CD4-positive, alpha-beta T cell treated with Interleukin-15 for 1 hour (primary cell): ENCODE results near the gene SEBOX.

Experiments used
- DNase-seq: peaks from one replicate; pipeline ENCODE4 v3.0.0-alpha.2; 2020

Gene SEBOX

DNA sequence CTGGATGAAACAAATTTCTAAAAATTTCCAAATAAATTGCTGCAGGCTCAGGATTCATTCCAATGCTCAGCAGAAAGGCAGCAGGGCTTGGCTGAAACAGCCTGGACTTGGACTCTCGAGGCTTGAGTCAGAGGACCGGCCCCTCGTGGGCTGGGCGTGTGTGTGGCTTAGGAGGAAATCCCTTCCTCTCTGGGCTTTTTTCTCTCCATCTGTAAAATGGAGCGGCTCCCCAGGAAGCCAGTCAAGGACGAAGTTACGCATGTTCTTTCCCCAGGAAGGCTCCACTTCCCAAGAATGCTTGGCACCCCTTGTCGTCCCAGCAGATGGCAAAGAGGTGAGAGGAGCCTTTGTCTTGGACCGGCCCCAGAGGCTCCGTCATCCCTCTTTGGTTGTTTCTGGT lies 27.5 kb upstream of the SEBOX start:
- DNase-seq: no peak

DNA sequence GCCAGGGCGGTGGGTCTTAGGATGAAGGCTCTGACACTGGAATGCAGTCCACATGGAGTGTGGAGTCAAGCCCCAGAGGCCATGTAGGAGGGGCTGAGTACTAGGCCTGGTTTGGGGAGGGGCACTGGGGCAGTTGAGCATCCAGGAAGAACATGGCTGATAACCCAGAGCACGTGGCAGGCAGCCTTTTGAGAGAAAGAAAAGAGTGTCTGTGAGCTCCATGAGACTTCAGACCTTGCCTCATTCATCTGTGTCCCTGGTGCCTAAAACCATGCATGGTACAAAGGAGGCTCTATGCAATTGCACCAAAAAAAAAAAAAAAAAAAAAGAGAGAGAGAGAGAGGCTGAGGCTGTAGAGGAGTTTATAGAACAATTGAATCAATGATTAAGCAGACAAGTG lies 26.4 kb upstream of the SEBOX start:
- DNase-seq: no peak

DNA sequence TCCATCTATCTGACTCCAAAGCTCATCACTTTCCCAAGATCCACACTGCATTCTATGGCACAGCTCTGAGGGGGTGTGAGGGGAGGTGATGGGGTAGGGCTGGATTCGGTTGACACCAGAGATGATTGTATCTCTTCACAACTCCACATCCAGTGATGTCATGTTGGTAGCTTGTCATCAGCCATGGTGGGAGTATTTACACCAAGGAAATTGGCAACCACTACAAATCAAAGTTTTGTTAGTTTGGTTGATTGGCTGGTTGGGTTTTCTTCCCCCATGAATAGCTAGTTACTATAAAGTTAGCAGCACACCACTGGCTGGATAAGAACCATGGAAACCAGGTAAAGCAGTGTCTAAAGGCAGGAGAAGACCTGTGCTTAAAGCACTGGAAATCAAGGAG lies 26.0 kb upstream of the SEBOX start:
- no peak for DNase-seq

DNA sequence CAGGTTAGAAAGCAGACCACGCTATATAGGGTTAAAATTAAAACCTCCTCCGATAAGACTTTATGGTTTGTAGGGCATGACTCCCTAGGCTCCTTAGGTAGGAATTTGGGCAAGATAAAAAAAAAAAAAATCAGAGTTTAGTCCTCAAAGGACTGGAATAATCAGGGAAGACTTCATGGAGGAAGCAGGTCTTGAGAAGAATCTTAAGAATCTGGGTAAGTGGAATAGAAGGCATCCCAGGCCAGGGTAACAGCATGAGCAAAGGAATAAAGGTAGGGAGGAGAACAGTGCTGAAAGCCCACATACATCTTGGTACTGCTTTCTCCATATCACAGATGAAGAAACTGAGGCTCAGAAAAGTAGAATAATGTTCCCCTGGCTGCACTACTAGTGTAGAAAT lies 25.6 kb upstream of the SEBOX start:
- no peak for DNase-seq

DNA sequence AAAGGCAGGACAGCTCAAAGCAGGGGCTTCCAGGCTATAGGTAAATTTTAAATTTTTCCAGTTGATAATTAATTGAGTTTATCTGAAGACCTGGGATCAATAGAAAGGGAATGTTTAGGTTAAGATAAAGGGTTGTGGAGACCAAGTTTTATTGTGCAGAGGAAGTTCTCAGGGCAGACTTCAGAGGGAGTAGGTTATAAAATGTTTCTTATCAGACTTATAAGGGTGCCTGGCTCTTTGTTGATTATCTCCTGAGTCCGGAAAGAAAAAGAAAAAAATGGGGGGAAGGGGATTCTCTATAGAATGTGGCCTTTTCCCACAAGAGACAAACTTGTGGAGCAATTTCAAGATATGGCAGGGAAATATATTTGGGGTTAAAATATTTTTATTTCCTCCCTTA lies 25.1 kb upstream of the SEBOX start:
- DNase-seq: no peak

DNA sequence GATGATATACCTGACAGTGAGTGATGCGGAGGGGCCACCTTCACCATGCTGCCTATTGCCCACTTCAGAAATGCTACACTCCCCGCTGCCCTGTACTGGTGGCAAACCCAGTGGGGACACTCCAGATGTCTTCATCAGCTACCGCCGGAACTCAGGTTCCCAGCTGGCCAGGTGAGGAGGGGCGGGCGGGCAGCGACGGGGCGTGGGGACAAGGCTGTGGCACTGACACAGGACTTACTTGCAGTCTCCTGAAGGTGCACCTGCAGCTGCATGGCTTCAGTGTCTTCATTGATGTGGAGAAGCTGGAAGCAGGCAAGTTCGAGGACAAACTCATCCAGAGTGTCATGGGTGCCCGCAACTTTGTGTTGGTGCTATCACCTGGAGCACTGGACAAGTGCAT lies 23.1 kb upstream of the SEBOX start:
- no peak for DNase-seq

DNA sequence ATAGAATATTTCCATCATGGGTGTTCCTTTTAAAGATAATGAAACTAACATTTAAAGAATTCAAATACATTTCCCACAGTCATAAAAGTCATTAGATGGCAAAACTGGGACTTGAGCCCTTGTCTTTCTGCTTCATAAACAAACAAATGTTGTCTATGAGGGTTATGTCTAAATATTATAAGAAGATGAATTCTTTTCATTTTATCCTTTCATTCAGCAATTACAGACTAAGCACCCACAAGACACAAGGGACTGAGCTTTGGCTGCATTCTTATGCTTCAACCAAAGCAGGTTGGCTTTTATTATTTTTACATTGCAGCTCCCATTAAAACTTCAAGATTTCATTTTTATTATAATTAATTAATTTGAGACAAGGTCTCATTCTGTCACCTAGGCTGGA lies 21.4 kb upstream of the SEBOX start:
- no peak for DNase-seq

DNA sequence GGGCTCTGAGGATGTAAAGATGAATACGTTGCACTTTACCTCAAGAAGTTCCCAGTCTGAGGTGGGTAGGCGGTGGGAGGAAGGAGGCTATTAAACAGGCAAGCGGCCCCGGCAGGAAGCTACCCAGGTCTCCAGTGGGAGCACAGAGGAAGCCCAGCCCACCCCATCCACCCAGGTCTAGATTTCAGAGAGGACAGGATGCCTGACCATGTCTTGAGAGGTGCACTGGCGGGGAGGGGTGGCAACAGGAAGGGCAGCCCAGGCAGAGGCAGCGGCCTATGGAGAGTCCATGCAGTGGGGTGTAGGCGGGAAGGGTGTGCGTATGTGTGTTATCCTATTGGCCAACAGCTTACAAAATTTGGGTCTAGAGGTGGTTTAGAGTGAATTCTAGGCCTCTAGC lies 20.4 kb upstream of the SEBOX start:
- DNase-seq: no peak

DNA sequence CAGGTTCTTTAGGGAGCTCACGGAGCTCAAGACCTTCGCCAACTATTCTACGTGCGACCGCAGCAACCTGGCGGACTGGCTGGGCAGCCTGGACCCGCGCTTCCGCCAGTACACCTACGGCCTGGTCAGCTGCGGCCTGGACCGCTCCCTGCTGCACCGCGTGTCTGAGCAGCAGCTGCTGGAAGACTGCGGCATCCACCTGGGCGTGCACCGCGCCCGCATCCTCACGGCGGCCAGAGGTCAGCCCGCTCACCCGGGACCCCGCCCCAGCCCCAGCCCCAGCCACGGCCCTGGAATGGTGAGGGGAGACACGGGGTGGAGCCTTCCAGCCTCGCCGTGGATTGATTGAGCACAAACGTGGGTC lies 20.0 kb upstream of the SEBOX start:
- DNase-seq: no peak

DNA sequence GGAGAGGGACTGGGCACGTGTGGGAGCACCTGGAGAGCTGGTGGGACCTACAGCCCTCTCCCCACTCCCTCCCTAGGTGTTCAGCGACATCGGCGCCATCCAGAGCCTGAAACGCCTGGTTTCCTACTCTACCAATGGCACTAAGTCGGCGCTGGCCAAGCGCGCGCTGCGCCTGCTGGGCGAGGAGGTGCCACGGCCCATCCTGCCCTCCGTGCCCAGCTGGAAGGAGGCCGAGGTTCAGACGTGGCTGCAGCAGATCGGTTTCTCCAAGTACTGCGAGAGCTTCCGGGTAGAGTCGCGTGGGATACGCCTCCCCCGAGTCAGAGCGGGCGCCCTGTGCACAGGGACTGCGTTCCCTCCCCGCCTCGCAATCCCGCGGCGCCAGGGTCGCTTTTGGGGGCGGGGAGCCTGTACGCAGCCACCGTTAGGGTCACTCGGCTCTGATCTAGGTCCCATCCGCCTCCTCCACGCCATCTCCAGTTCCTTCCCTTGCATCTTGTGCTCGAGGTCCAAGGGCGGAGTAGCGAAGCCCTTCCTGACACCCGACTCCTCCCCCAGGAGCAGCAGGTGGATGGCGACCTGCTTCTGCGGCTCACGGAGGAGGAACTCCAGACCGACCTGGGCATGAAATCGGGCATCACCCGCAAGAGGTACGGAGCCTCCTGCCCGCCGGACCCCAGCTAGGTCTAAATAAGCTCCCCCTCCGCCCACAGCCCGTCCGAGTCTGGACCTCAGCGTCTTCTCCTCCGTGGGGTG lies 19.5 kb upstream of the SEBOX start:
- DNase-seq: peak; percentile 49

DNA sequence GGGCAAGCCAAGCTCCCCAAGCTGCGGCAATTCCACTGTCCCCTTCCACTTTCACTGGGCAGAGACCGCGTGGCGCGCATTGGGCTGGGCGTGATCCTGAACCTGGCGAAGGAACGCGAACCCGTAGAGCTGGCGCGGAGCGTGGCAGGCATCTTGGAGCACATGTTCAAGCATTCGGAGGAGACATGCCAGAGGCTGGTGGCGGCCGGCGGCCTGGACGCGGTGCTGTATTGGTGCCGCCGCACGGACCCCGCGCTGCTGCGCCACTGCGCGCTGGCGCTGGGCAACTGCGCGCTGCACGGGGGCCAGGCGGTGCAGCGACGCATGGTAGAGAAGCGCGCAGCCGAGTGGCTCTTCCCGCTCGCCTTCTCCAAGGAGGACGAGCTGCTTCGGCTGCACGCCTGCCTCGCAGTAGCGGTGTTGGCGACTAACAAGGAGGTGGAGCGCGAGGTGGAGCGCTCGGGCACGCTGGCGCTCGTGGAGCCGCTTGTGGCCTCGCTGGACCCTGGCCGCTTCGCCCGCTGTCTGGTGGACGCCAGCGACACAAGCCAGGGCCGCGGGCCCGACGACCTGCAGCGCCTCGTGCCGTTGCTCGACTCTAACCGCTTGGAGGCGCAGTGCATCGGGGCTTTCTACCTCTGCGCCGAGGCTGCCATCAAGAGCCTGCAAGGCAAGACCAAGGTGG lies 16.3 kb upstream of the SEBOX start:
- no peak for DNase-seq

DNA sequence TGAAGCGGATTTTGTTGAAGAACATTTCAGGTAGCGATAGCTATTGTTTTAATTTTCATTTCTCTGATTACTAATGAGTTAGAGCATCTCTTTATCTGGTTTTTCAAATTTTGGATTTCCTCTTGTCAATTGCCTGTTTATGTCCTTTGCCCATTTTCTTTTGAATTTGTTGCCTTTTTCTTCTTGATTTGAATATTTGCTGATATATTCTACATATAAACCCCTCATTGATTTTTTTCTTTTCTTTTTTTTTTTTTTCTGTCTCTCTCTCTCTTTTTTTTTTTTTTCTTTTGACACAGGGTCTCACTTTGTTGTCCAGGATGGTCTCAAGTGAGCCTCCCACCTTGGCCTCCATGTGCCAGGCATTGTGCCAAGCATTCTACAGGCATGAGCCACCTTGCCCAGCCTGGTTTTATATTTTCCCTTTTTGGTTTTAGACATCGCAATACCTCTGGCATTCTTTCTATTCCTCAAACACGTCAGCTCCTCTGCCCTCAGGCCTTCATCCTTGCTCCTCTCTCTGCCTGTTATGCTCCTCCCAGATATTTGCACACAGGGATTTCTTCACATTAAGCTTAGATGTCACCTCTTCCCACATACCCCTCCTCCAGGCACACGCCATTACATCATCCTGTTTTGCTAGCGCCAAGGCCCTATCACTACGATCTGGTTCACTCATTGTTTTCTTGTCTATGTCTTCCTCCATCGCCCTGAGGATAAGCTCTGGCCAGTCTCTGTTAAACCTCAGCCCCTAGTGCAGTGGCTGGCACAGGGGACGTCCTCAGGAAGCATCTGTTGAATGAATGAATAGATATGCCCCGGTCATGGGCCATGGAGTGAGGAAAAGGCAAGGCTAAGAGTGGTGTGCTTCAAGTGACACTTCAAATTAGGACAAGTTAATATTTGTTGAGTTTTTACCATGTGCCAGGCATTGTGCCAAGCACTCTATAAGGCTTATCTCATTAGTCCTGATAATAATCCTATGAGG lies 15.1 kb upstream of the SEBOX start:
- DNase-seq: no peak

DNA sequence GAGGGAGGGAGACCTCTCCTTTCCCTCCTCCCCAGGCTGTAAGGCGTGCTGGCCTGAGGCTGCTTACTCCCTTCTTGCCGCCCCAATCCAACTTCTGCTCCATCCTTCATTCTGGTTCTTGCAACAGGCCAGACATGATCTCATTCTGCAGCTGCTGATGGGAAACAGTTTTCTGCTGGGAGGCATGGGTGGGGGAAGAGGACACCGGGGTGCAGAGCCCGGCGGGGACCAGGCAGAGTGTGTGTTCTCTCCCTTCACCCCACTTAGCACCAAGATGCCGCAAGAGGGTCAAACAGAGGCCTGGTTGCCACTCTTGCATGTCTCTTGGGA lies 7.9 kb upstream of the SEBOX start:
- no peak for DNase-seq

DNA sequence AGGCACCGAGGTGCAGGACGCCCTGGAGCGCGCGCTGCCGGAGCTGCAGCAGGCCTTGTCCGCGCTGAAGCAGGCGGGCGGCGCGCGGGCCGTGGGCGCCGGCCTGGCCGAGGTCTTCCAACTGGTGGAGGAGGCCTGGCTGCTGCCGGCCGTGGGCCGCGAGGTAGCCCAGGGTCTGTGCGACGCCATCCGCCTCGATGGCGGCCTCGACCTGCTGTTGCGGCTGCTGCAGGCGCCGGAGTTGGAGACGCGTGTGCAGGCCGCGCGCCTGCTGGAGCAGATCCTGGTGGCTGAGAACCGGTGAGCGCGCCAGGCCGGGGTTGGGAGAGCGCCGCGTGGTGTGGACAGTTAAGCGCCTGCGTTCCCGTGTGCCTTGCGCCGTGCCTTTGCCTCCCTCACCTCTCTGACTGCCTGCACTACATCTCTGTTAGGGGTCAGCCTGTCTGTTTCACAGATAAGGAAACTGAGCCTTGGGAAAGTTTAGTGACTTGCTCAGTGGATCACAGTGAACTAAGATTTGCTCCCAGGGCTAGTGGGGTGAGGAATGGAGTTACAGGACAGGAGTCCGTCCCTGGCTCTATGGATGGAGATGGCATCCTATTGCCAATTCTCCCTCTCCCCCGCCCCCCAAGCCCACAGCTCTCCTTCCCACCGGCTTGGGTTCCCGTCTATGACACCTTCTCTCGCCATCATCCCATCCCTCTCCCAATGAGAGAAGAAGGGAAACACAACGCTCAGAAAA lies 7.4 kb upstream of the SEBOX start:
- DNase-seq: no peak

DNA sequence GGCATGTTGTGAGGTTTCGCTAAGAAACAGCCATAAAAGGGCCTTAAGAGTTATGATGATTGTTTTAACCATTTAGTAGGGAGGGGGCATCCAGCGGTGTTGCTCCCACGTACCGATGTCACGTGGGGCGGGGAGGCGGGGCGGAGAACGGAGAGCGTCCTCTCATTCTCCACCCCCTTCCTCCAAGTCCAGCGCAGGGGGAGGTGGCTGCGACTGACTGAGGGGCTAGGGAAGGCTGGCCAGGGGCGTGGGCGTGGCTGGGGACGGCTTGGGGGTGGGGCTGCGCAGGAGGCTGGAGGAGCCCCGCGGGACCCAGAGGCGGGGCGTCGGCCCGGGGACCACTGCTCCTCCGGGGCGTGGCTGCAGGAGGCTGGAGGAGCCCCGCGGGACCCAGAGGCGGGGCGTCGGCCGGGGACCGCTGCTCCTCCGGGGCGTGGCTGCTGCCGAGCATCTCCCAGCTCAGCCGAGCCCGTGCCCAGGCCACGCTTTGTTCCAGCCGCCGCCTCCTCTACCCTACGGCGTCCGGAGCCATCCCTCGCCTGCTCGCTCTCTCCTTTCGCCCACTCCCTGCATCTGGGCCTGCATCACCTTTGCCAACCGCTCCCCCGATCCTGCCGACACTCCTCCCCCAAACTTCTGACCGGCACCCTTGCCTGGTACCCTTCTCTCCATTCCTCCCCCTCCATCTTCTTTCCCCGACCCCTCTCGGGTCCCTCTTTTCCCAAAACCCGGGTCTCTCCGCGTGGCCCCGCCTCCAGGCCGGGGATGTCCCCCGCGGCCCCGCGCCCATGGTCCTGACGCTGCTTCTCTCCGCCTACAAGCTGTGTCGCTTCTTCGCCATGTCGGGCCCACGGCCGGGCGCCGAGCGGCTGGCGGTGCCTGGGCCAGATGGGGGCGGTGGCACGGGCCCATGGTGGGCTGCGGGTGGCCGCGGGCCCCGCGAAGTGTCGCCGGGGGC lies 6.5 kb upstream of the SEBOX start, which contains the start of gene SARM1:
SARM1 (plus strand) TSS at position 450 of the 958 bp plus-strand sequence; CDS start at position 789, 339 bp downstream.
- DNase-seq: peak; percentile 90

DNA sequence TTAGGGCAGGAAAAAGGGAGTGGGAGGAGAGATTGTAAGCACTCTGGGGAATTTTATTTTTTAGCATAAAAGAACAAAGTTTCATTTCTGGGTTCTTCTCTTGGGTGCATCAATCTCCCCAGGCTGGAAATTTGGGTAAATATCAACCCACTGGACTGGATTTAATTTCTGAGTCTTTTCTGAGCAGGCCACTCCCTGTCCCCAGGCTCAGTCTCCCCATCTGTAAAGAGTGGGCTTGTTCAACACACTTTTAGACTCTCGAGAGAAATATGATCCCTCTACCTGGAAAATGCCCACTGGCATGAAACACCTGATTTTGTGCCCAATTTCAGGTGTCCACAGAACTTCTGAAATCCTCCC lies 5.7 kb upstream of the SEBOX start:
- DNase-seq: no peak

DNA sequence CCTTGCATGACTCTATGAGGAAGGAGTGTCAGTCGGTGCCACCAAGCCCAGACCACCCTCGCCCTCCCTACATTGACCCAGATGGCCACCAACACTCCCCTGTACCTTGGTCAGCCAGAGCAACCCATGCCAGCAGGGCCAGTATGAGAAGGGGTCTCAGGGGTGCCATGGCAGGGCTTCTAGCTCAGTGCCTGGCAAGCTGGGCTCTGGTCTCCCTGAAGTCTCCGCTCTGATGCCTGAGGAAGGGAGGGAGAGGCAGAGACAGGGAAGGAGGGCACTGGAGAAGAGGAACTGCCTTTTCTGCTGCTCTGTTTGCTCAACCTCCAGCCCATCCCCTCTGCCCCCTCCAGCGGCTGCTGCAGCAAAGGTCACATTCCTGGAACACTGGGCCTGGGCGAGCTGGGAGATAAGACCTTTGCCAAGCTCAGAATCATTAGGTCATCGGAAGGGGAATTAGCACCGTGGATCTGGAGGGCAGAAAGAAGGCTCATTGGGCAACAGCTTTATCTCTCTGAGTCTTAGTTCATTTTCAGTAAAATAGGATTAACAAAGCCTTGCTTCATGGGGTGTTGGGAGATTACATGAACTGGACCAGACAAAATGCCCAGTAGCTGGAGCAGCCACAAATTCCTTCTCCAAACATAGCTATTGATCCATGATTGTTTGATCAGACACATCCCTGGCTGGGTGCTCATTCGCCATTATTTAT lies 5.2 kb upstream of the SEBOX start, which contains the start of gene VTN:
VTN (minus strand) TSS at position 273 of the 709 bp plus-strand sequence; CDS start at position 169, 104 bp downstream.
- no peak for DNase-seq

DNA sequence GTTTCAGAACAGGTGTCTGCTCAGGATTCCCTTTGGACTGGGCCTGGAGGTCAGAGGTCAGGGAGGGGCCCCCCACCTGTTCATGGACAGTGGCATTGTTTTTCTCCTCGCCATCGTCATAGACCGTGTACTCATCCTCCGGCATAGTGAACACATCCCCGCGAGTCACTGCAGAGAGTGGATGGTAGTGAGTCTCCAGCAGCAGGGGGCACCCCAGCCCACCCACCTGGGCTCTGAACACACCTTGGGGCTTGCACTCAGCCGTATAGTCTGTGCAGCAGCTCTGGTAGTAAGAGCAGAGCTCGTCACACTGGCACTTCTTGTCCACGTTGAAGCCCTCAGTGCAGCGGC lies 4.7 kb upstream of the SEBOX start:
- DNase-seq: no peak

DNA sequence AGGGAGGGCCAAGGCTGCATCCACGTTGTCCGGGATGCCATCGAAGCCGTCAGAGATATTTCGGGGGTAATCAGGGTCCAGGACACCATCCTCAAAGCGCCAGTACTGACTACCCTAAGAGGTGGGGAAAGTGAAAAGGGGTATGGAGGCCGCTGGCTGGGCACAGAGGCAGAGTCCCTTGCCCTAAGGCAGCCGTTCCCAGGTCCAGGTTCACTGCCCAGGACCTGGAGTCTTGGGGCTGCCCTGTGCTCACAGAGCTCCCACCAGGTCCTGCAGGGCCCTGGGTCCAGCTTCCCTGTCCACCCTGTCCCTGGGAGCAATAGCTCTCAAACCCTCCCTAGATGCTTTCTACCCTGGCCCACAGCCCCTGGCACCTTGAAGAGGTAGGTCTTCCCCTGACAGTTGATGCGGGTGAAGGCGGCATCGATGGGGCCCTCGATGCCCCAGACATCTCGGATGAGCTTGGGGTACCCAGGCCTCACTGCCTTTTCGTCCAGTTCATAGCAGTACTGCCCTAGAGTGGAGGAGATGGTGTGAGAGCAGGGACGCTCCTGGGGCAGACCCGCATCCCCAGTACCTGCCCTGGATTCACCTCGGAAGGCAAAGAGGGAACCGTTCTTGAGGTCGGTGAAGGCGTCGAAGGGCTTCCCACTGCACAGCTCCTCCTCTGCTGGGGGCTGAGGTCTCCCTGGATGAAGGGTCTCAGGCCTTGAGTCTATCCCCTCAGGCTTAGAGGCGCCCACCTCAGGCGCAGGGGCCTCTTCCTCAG lies 4.1 kb upstream of the SEBOX start:
- no peak for DNase-seq

DNA sequence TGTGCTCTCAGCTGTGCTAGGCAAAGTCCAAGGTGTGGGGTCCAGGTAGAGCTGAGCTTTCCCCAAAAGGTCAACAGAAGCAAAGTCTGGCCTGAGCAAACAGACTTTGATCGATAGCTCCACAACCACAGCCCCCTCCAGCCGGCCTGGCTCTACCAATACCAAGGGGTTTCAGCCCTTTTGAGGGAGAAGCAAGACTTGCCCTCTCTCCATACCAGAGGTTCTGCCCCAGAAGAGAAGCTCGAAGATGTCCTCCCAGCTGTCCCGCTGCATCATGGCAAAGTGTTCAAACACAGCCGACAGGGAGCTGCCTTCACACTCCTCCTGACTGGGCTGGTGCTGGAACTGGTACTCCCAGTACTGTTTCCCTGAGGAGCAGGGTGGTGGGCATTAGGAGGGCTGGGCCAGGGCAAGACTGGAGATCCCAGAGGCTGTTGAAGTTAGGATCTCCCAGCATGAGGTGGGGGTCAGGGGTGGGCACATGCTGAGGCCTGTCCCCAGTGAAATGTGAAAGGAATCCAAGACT lies 3.4 kb upstream of the SEBOX start:
- DNase-seq: no peak
